K562 (cell line): ENCODE data around the gene PRELID3B.

Source experiments
- BRCA1 ChIP-seq, 2 experiments: fragments of 450-650 bp in 1 of 2; sonication (generic) in 1 of 2; formaldehyde crosslinking in 1 of 2; IDR thresholded peaks; 2 replicates each; pipeline versions ENCODE4 v1.5.0 to v1.6.1; 2017 to 2020; ENCODE audit warnings: mild to moderate bottlenecking in 1 of 2, missing genetic modification reagents in 1 of 2
- CTCF ChIP-seq, 3 experiments: IDR thresholded peaks in 2 of 3; conservative IDR thresholded peaks in 1 of 3; 2 replicates each; pipeline ENCODE4 v1.5.1; 2011 to 2012; ENCODE audit warnings: low read length in 3 of 3, mild to moderate bottlenecking in 3 of 3, control low read depth in 2 of 3, improper control_type of control experiment in 1 of 3, inconsistent platforms in 1 of 3, low read depth in 1 of 3, mixed read lengths in 1 of 3, moderate library complexity in 1 of 3; ENCODE audit not compliant: insufficient read depth in 2 of 3
- MAX ChIP-seq: sonication (generic); formaldehyde crosslinking; IDR thresholded peaks from 2 replicates; pipeline ENCODE4 v1.9.0; 2022; ENCODE audit warnings: mild to moderate bottlenecking, missing genetic modification reagents
- NFATC3 ChIP-seq: fragments of 450-650 bp; IDR thresholded peaks from 2 replicates; pipeline ENCODE4 v1.6.1; 2017; ENCODE audit warnings: mild to moderate bottlenecking
- PATZ1 ChIP-seq: fragments of 250-450 bp; sonication (Bioruptor Pico); IDR thresholded peaks from 2 replicates; pipeline ENCODE4 v1.5.0; 2020; ENCODE audit warnings: mild to moderate bottlenecking, borderline replicate concordance
- POLR2A ChIP-seq: fragments of 450-650 bp; conservative IDR thresholded peaks from 2 replicates; pipeline ENCODE4 v1.6.1; 2016
- SIN3A ChIP-seq, 2 experiments: fragments of 150-350 bp in 1 of 2; IDR thresholded peaks; 2 replicates each; pipeline ENCODE4 v1.6.1; 2011 to 2016; ENCODE audit warnings: borderline replicate concordance in 2 of 2, low read depth in 2 of 2, low read length in 2 of 2, mild to moderate bottlenecking in 2 of 2, moderate library complexity in 2 of 2; ENCODE audit not compliant: control insufficient read depth in 1 of 2
- SMAD4 ChIP-seq: fragments of 250-450 bp; sonication (Bioruptor Pico); conservative IDR thresholded peaks from 2 replicates; pipeline ENCODE4 v1.8.0; 2021; ENCODE audit warnings: inconsistent platforms, mild to moderate bottlenecking, moderate library complexity
- SMARCA4 ChIP-seq: fragments of 450-650 bp; IDR thresholded peaks from 2 replicates; pipeline ENCODE4 v1.6.1; 2016
- TCF15 ChIP-seq: fragments of 250-450 bp; sonication (Bioruptor Pico); IDR thresholded peaks from 2 replicates; pipeline ENCODE4 v1.8.0; 2022; ENCODE audit warnings: moderate library complexity, mild to moderate bottlenecking, inconsistent platforms
- TEAD2 ChIP-seq: fragments of 450-650 bp; IDR thresholded peaks from 2 replicates; pipeline ENCODE4 v1.6.1; 2016; ENCODE audit warnings: missing genetic modification characterization, control low read depth, missing compliant biosample characterization
- ZNF121 ChIP-seq: sonication (generic); formaldehyde crosslinking; conservative IDR thresholded peaks from 2 replicates; pipeline ENCODE4 v1.8.0; 2022; ENCODE audit warnings: missing genetic modification reagents

GRCh38 chr20:59046862-59047261 is 4.3 kb upstream of the PRELID3B start:
- TF ChIP-seq CTCF (IDR thresholded peaks at IDR 0.05 in 2 of 3, conservative IDR thresholded peaks at IDR 0.05 in 1 of 3; ENCODE audit: insufficient read depth in 2 of 3, low read depth in 1 of 3, low read length in 3 of 3) (no peak), SMARCA4 (no peak), MAX (CRISPR knock-in tag) (no peak), PATZ1 (no peak), TEAD2 (tag) (no peak), SMAD4 (CRISPR knock-in tag) (no peak), ZNF121 (CRISPR knock-in tag) (no peak), SIN3A (IDR thresholded peaks at IDR 0.05; ENCODE audit: borderline replicate concordance in 2 of 2, control insufficient read depth in 1 of 2, low read depth in 2 of 2, low read length in 2 of 2) (no peak), POLR2A (no peak), BRCA1 (IDR thresholded peaks at IDR 0.05) (no peak), BRCA1 (CRISPR knock-in tag; IDR thresholded peaks at IDR 0.05) (no peak), NFATC3 (no peak), TCF15 (CRISPR knock-in tag) (no peak)
